GM12874 (cell line): ENCODE data around the gene CPNE2.

Experiments used
- TF ChIP-seq, protein P1 (sequence below): IDR thresholded peaks from 2 replicates; pipeline ENCODE4 v1.5.1; 2011; ENCODE audit warnings: low read depth, mild to moderate bottlenecking, control low read depth, low read length, moderate library complexity; ENCODE audit not compliant: insufficient read depth

Gene CPNE2

DNA sequence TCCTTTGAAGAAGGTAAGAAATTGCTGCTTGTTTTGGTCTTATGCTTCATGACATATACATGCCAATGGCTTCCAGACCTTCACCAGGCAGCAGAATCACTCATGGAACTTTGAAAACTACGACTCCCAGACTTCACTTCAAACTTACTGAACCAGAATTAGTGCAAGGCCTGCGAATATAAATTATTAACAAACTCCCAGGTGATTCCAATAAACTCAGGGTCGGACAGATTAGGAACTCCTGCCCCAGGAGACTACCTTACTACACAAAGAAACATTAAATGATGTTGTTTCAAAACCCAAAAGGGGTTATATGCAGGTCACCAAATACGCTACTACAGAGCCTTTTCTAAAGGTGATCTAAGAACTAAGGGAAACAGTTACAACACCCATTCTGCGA, 73.1 kb downstream of the CPNE2 start:
- TF ChIP-seq, protein P1, sequence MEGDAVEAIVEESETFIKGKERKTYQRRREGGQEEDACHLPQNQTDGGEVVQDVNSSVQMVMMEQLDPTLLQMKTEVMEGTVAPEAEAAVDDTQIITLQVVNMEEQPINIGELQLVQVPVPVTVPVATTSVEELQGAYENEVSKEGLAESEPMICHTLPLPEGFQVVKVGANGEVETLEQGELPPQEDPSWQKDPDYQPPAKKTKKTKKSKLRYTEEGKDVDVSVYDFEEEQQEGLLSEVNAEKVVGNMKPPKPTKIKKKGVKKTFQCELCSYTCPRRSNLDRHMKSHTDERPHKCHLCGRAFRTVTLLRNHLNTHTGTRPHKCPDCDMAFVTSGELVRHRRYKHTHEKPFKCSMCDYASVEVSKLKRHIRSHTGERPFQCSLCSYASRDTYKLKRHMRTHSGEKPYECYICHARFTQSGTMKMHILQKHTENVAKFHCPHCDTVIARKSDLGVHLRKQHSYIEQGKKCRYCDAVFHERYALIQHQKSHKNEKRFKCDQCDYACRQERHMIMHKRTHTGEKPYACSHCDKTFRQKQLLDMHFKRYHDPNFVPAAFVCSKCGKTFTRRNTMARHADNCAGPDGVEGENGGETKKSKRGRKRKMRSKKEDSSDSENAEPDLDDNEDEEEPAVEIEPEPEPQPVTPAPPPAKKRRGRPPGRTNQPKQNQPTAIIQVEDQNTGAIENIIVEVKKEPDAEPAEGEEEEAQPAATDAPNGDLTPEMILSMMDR, result no peak

DNA sequence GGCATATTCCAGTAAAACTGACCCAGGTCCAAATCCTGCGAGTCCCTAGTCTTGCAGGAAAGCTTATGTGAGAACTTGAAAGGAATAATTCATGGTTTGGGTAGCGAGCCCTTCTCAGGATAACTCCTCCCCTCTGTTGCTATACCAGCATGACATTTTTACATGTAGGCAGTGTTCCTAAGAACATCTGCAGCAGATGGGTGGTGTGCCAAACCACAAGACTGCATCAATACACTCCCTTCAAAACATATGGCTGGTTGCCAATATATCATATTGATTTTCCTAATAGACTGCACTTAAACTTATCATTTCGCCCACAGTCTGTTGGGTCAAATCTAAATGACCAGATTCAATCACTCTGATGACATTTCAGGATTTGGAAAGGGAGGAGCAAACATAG, 73.6 kb downstream of the CPNE2 start:
- TF ChIP-seq, protein P1, result no peak

DNA sequence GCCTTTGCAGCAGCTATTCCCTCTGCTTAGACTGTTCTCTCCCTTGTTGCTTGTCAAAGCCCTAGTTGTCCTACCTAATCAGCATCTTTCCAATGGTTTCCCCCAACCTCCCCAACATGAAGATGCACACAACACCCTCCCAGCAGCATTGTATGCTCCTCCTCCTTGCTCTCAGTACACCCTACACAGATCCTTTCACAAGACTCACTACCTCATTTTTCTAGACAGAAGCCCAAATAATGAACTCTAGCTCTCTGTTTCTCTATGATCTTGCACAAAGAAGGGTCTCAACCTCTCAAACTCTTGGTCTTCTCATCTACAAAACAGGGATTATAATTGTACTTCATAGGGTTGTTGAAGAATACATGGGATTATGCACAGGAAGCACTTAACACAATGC, 74.1 kb downstream of the CPNE2 start:
- TF ChIP-seq, protein P1, result no peak

DNA sequence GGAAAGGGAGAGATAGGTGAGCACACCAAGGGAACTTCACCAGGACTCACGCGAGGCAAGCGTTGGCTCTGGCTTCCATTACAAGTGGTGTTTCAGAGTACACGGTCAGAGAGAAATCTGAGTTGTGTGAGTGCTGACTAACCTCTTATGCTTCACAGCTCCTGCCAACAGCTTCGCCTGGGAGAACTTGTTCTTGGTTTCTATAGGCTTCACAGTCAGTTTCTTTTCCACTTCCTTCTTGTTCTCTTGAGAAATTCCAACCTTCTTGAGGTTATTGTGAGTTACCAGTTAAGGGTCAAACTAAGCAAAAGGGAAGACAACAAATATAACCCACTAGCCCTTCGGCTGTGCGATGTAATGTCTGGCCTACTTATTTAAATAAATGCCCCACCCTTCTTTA, 74.6 kb downstream of the CPNE2 start:
- TF ChIP-seq, protein P1, result no peak

DNA sequence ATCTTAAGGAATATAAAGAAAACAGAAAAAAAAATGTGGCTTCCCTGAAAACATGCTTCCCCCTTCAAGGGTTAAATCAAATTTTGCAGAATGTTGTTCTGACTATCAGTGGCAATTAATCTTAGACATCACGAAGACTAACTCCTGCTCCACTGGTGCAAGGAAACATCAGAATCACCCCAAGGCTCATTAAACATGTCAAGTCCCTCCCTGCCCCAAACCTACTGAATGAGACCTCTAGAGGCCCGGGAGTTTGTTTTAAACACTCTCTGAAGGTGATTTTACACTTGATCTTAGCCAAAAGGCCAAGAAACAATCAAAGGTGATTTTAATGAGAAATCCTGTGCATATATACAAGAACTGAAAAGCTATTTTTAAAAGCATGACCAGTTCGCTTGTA, 75.2 kb downstream of the CPNE2 start:
- TF ChIP-seq, protein P1, result no peak

DNA sequence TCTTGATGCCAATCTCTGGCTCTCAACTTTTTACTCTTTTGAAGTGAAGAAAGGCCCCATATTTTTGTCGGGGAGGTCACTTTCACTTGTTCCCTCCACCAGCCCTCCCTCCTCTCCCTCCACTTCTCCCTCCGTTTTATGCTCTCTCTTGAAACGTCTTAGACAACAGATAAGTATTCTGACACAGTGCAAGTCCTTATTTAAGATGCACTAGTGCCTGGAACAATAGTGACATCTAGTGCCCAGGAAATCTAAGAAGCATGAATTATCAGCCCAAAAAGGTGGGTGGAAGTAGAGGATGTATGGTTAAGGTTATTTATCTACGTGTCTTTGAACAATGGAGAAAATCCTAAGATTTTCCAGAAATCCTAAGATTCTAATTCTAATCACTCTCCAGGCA, 75.6 kb downstream of the CPNE2 start:
- TF ChIP-seq, protein P1, result peak; percentile 35; the same call in 1 of the 2 replicates

DNA sequence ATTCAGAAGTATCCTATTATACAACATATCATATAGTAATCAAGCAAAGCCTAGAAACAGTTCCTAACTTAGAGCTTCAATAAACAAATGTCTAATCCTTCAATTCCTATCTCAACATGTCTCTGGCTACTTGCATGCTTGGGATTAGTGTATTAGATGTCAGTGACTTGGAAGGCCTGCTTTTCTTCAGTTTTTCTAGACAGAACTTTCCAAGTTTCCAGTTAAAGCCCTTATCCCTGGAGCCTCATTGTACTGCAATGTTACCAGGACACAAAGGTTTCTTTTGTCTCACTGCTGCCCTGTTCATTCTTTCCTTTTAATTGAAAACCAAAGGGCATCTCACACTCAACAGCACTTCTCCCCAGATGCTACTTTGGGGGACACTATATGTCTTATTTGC, 76.9 kb downstream of the CPNE2 start:
- TF ChIP-seq, protein P1, result no peak
